ENCODE results near the gene PQBP1.
"Not testable (repeated sequence)": the region's sequence is repeated elsewhere in the genome, so short reads cannot be mapped to it uniquely, and the experiment has no call there.

The PQBP1 gene, protein sequence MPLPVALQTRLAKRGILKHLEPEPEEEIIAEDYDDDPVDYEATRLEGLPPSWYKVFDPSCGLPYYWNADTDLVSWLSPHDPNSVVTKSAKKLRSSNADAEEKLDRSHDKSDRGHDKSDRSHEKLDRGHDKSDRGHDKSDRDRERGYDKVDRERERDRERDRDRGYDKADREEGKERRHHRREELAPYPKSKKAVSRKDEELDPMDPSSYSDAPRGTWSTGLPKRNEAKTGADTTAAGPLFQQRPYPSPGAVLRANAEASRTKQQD

DNA sequence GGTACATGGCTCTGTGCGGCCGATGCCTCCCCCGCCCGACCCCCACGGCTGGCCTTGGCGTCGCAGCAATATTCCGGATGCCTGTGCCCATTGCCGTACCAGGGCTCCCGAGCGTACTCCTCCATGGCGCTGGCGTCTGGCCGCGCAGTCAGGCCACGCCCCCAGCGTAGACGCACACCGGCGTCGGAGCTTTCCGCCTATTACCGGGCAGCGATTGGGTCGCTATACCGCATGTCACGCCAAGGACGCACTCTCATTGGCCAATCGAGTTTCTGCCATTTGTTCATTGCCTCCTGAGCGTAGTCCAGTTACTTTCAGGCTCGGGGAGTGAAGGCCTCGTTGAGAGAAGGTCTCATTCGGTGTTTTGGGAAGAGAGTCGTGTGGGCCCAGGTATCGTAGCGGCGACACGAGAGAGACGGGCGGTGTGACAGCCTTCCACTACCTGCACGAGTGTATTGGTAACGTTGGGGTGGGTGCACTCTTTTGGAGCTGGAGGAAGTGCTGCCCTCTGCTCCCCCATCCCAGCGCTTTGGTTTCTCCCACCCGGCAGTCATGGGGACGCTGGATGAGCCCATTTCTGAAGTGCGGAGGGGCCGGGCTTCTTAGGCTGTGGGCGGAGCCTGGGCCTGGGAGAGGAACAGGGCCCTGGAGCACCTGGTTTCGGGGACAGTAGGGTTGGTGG is at the start of gene PQBP1, which contains the start of gene TIMM17B:
Gene PQBP1, plus strand, starts transcription at position 306 of the 682 bp plus-strand sequence. CDS start 580 bp downstream, outside the sequence.
Gene TIMM17B, minus strand, starts transcription at position 144 of the 682 bp plus-strand sequence. Its CDS starts 19 bp downstream, at position 125.
- peak; percentile 74 for DNase-seq

DNA sequence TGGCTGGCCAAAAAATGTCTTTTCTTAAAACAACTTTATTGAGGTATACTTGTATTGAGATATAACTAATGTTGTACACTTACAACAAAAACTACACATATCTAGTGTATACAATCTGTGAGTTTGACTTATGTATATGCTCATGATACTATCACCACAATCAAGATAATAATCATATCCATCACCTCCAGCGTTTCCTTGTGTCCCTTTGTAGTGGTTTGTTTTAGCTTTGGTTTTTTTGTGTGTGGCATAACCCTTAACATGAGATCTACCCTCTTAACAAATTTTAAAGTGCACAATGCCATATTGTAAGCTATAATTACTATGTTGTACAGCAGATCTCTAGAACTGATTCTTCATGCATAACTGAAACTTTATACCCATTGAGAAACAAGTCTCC is 48.9 kb upstream of the PQBP1 start:
- no peak for DNase-seq

DNA sequence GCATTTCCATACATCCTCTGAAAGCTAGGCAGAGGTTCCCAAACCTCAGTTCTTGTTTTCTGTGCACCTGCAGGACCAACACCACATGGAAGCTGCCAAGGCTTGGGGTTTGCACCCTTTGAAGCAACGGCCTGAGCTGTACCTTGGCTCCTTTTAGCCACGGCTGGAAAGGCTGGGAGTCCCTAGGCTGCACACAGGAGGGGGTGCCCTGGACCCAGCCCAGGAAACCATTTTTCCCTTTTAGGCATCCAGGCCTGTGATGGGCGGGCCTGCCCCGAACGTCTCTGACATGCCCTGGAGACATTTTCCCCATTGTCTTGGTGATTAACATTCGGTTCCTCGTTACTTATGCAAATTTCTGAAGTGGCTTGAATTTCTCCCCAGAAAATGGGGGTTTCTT is 44.9 kb upstream of the PQBP1 start:
- DNase-seq, result no peak

DNA sequence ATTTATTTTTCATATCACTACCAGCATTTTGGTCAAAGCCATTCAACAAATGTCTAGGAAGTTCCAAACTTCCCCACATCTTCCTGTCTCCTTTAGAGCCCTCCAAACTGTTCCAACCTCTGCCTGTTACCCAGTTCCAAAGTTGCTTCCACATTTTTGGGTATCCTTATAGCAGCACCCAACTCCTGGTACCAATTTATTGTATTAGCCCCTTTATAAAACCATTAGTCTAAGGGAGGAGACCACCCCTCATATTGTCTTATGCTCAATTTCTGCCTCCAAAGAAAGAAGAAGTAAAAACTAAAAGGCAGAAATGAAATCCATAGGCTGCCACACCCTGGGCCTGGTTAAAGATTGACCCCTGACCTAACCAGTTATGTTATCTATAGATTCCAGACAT is 44.2 kb upstream of the PQBP1 start:
- DNase-seq, result not testable (repeated sequence)

DNA sequence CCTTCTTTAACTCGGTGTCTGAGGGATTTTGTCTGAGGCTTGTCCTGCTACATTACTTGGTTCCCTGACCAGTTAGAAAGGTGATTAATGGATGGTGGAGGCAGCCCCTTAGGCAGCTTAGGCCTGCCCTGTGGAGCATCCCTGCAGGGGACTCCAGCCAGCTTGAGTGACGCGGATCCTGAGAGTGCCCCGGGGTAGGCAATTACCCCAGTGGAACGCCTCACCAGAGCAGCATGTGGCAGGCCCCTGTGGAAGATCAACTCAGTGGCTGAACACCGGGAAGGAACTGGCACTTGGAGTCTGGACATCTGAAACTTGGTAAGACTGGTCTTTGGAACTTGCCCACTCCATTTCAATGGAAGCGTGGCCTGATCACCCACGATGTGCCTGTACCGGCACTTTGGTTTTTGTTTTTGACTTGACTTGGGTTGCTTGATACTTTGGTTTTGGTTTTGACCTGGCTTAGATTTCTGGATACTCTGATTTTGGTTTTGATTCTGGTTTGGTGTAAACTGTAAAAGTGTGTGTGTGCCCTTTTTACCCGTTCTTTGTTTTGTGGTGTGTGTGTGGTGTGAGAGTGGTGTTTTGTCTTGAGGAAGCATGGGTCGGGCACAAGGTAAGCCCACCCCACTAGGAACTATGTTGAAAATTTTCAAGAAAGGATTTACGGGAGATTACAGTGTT is 43.5 kb upstream of the PQBP1 start:
- DNase-seq, result not testable (repeated sequence)

DNA sequence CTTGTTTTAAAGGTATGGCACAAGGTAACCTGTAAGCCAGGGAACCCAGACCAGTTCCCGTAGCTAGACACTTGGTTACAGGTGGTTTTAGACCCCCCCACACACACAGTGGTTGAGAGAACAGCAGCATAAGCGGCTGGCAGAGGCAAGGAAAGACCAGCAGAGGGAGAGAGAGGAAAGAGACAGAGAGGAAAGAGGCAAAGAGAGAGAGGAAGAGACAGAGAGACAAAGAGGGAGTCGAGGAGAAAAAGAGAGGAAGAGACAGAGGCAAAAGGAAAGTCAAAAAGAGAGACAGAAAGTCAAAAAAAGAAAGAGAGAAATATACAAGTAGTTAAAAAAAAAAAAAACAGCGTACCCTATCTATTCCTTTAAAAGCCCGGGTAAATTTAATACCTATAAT is 42.8 kb upstream of the PQBP1 start:
- DNase-seq, result no peak

DNA sequence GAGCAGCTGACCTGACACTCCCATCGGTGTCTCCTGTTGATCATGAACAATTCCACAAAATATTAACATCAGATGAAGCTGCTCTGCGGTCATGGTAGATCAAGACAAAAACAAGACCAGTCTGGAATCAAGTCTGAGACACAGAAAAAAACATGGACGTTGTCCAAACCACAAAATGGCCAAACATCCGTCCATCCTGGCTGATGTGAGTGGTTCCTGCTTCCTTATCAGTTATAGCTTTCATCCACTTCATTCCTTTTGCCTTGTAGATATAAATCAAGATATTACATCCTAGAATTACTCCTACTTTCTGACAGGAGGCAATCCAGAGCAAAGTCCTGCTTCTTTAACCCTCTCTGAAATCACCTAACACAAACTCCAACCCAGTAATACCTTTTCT is 33.5 kb upstream of the PQBP1 start:
- DNase-seq, result no peak

DNA sequence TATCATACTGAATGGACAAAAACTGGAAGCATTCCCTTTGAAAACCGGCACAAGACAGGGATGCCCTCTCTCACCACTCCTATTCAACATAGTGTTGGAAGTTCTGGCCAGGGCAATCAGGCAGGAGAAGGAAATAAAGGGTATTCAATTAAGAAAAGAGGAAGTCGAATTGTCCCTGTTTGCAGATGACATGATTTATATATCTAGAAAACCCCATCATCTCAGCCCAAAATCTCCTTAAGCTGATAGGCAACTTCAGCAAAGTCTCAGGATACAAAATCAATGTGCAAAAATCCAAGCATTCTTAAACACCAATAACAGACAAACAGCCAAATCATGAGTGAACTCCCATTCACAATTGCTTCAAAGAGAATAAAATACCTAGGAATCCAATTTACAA is 25.7 kb upstream of the PQBP1 start:
- DNase-seq, result not testable (repeated sequence)

DNA sequence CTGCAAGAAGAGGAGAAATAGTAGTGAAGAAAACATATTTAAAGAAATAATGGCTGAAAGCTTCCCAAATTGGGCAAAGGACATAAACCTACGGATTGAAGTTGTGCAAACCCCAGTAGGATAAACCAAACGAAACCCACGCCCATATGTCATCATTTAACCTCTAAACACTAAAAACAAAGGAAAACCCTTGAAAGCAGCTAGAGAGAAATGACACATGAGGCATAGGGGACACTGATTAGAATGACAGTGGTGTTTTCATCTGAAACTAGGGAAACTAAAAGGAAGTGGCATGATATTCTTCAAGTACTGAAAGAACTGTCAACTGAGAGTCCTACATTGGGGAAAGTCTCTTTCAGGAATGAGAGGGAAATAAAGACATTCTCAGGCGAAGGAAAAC is 20.8 kb upstream of the PQBP1 start:
- DNase-seq, result not testable (repeated sequence)

DNA sequence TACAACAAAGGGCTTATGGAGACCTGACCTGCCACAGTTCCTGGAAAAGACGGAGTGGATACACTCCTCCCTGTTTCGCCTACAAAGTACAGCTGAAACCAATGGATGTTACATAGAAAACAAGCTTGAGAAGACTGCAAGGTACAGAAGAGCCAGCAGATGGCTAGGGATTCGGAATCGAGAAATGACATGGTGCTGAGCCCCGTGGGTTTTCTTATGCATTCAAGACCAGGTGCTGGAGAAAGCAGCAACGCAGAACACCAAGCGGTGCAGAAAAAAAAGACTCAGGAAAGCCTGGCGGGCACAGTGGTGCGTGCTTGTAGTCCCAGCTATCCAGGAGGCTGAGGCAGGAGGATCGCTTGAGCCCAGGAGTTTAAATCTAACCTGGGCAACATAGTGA is 14.0 kb upstream of the PQBP1 start:
- no peak for DNase-seq

DNA sequence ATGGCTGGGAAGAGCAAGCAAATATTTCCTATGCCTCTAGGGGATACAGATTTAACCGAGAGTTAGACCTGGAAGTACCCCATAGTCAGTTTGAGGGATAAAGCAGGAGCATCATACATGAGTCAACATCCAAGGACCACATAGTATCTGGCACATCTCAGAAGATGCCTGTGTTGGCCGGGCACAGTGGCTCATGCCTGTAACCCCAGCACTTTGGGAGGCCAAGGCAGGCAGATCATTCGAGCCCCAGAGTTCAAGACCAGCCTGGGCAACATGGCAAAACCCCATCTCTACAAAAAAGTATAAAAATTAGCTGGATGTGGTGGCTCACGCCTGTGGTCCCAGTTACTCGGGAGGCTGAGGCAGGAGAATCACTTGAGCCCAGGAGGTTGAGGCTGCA is 11.1 kb upstream of the PQBP1 start:
- DNase-seq, result not testable (repeated sequence)

DNA sequence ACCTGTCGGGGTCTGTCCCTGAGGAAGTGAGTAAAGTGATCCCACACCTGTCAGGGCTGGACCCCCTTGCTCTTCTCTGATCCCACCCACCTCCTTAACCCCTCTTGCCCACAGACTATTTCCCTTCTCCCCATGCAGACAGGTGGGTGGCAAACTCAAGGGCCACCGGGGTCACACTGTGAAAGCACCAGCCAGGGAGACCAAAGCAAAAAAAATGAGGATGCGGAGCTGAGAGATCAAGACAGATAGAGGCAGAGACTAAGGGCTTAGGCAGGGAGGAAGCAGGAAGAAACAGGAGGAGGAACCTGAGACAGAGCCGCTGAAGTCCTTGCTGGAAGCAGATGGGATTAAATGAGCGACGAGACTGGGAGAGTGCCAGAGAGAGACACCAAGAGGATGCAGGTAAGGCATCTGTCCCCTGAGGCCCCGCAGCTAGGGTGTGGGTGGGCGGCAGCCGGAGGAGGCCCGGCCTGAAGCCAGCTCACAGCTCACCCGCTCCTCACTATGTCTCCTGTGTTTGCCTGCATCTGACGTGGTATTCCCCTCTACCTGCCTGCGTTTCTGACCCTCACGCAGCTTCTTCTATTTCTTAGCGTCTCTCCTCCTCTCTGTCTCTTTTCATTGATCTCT is 7.3 kb upstream of the PQBP1 start:
- no peak for DNase-seq

DNA sequence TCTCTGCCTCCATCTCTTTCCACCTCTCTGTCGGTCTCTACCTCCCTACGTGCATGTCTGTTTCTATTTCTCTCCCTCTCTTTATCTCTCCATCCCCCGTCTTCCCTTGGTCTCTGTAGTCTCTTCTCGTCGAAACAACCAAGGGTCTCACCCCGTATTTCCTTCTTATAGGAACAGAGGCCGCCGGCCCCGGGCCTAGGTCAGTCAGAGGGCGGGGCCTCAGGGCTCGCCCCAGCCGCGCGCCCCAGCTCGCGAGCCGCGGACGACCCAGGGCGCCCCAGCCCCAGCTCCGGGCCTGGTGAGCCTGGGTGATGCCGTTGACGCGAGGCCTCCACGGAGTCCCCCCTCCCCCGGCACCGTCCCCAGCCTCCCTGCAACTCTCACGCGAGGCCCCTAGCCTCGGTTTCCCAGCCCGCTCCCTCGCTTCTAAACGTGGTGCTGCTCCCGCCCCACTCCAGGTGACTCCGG is 6.8 kb upstream of the PQBP1 start:
- no peak for DNase-seq

DNA sequence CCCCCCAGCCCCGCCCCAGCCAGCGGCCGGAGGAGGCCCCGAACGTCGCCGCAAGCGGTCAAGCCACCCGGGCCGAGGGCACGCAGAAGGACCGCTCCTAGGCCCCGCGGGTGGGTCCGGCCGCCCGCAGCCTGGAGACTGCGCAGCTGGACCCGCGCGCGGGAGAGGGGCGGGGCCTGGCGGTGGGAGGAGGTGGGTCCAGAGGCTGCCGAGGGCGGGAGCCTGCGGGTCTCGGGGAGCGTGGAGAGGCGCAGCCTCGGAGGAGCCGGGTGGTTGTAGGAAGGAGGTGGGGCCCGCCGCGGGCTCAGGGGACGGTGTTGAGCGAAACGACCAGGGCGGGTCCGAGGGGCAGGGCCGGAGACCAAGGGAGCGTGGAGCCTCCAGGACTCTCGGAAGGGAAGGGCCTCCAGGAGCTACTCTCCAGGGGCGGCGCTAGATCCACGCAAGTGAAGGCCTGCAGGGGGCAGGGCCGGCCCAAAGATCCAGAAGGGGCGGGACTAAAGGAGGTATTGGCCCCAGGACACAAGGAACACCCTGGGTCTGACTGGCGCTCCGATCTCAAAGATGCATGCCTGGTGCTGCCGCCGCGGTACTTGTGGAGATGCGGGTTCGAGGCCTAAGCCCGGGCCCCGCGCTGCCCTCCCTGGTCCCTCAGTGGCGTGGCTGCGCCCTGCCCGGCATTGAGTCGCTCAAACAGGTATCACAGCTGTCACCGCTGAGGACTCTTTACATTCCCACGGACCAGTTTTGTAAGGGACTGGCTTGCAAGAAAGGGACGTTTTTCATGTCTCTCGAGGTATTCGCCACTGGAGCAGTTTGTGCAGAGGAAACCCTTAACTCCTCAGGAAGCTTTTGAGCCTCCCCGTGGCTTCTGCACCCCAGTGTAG is 6.1 kb upstream of the PQBP1 start:
- DNase-seq, result no peak

DNA sequence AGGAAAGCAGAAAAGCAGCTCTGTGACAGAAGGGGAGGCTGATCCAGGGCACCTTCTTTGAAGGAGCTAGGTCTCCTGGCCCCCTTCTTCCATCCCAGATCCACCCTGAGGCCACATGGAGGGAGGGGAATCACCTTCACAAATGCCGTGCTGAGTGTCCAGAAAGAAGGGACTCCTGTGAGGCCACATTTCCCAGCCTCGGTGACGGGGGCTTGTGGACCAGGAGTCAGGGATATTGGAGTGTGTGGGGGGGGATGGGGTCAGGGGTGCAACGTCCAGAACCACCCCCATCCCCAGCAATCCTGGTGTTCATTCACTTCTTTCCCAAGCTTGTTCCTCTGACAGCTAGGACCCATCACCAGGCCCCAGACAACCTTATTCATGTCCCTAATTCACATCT is 4.8 kb upstream of the PQBP1 start:
- no peak for DNase-seq

DNA sequence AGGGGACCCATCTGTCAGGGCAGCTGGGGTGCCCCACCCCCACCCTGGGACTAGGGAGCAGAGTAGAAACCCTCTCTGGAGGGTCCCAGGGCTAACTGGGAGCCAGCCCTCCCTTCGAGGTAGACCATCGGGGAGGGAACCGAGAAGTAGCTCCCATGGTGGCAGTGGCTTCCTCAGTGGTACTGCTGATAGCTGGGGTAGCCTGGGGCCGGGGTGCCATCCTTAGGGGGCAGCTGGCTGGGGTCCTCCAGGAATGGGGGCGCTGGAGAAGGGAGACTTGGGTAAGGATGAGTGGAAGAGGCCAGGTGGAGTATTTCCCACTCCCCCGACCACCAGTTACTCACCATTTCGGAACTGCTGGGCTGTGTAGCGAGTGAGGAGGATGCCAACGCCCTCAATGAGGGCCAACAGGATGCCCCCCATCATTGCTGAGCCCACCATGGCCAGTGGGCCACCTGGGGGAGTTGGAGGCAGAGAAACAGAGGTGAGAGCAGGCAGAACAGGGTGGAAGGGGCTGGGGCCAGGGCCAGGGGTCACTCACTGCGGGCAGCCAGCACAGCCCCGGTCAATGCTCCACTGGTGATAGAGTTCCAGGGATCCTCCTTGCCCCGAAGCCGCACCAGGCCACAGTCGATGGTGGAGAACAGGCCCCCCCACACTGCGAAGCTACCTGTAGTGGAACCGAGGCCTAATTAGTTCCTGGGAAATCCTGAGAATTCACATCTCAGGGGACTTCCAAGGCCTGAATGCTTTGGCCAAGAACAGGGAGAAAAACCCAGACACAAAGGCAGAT is 4.0 kb upstream of the PQBP1 start:
- no peak for DNase-seq

DNA sequence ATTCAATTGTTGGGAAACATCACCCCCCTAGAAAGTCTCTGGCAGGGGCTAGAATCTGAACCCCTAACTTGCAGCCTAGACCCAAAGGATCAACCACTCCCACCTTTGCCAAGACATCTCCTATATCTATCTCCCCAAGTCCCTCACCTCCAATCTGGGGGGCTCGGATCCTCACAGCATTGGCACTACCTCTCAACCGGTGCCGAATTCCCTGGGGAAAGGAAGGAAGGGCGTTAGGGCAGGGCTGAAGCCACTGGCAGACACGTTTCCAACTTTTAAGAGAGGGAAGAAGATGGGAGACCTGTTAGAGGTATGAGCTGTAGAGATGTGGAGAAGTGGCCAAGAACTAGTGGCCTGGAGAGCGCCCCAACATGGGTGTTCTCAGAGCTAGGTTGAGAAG is 2.8 kb upstream of the PQBP1 start:
- no peak for DNase-seq

DNA sequence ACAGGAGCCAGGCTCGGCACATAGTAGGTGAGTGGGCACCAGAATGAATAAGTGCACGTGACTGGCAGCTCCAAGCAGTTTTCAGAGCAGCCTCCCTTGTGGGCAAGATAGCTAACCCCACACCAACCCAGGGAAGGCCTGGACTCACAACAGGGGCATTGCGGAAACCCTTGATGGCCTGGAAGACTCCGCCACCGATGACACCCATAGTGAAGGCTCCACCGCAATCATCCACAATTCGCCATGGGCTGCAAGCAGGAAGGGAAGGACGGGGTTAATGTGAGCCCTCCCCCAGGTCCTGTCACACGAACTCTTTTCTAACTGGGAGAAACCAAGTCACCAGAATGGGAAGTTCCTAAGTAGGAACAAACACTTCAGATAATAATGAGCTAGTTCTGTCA is 1.1 kb upstream of the PQBP1 start:
- DNase-seq, result no peak

DNA sequence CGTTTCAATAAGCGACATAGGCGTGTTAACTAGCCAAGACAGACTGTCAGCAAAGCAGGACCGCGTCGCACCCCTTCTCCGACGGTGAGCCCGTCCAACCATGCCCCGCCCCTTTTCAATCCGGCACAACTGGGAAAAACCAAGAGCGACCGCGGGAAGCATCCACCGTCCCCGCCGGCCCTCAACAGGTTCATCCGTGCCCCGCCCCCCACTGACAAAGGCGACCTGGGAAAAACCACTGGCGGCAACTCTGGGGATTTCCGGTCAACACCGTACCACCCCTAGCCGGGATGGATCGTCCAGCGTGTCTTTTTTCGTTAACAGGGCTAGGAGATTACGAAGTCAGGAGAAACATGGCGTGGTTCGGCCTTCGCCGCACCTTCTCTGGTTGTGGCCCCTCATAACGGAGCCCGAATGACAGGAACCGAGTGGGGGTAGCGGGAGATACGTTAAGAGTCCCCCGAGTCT is 539 bp upstream of the PQBP1 start:
- DNase-seq, result peak; percentile 26

DNA sequence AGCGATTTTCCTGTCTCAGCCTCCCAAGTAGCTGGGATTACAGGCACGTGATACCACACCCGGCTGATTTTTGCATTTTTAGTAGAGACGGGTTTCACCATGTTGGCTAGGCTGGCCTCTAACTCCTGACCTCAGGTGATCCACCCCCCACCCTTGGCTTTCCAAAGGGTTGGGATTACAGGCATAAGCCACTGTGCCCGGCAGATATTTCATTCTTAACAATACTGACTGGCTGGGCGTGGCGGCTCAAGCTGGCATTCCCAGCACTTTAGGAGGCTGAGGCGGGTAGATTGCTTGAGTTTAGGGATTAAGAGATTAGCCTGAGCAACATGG is 1.3 kb downstream of the PQBP1 start:
- DNase-seq, result no peak

DNA sequence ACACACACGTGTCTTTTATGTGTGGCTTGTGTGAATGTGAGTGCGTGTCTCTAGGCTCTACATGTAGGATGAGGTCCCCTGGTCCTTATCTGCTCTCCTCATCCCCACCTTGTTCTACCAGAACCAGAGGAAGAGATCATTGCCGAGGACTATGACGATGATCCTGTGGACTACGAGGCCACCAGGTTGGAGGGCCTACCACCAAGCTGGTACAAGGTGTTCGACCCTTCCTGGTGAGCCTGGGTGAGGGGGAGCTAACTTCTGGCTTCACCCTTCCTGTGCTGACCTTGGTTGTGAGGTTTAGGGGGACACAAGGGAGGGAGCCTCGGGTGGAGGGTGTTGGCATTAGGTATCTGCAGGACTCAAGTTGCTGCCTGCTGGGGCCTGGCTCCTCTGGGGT is 3.3 kb downstream of the PQBP1 start:
- no peak for DNase-seq

DNA sequence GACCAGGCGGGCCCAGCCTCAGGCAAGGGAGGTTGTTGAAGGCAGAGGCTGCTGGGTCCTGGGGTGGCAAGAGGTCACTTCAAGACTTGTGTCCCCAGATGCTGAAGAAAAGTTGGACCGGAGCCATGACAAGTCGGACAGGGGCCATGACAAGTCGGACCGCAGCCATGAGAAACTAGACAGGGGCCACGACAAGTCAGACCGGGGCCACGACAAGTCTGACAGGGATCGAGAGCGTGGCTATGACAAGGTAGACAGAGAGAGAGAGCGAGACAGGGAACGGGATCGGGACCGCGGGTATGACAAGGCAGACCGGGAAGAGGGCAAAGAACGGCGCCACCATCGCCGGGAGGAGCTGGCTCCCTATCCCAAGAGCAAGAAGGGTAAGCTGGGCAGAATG is 4.4 kb downstream of the PQBP1 start:
- DNase-seq, result no peak
